ENCODE results near the gene PACS1. TPM values are rescaled to one million over a fixed set of nuclear protein-coding genes. Genes with fewer than 3 reads are reported as not detected.

Gene PACS1
- total and polyA plus RNA-seq, 2 donors (not counting 1 experiment from before 2014, with no cell fraction given) = 25.9 to 28.5 TPM

GRCh38 chr11:66235141-66235540 lies 165.1 kb downstream of the PACS1 start:
- H4K20me1 ChIP-seq (ENCODE audit: control insufficient read depth, extremely low read depth, insufficient read depth, low read length) = no peaks in the 10 kb centered on the region
- no peaks in the 10 kb centered on the region for H3K79me2 ChIP-seq (ENCODE audit: control insufficient read depth, insufficient read depth, low read length)
- peaks cover 3% of the 10 kb centered on the region for H3K36me3 ChIP-seq (ENCODE audit: control insufficient read depth, insufficient read depth, low read length)
- H2AFZ ChIP-seq (ENCODE audit: low read length) = no peak overlapping the region
- no peak overlapping the region for H3K9ac ChIP-seq (ENCODE audit: insufficient read depth, low read length)
- no peak overlapping the region for H3K4me2 ChIP-seq (ENCODE audit: extremely low read depth, insufficient read depth, low read length)
- H3K9me3 ChIP-seq (ENCODE audit: control insufficient read depth, insufficient read depth, low read depth, low read length) = no peaks in the 10 kb centered on the region
- no peak for DNase-seq (ENCODE audit: low read depth in 2 of 2)
- H3K27ac ChIP-seq (ENCODE audit: insufficient read depth, low read length) = no peak overlapping the region
- H3K4me3 ChIP-seq (replicated peaks in 1 of 4; ENCODE audit: control extremely low read depth in 1 of 4, insufficient read depth in 1 of 4, low read depth in 3 of 4, low read length in 4 of 4) = no peak overlapping the region
- no peaks in the 10 kb centered on the region for H3K4me1 ChIP-seq (ENCODE audit: control insufficient read depth, extremely low read depth, insufficient read depth, low read length)
- TF ChIP-seq EZH2 (IDR thresholded peaks at IDR 0.05; ENCODE audit: low read length, missing control alignments) (no peak), CTCF (conservative IDR thresholded peaks at IDR 0.05 in 1 of 2, IDR thresholded peaks at IDR 0.05 in 1 of 2; ENCODE audit: low read depth in 1 of 2, low read length in 2 of 2) (no peak)
- H3K27me3 ChIP-seq (ENCODE audit: control insufficient read depth, insufficient read depth, low read length) = no peaks in the 10 kb centered on the region

- no peak overlapping the region for H2AFZ ChIP-seq (ENCODE audit: low read length)
- no peak overlapping the region for H3K27ac ChIP-seq (ENCODE audit: insufficient read depth, low read length)
- no peak overlapping the region for H3K9ac ChIP-seq (ENCODE audit: insufficient read depth, low read length)
- peaks cover 4% of the 10 kb centered on the region for H3K36me3 ChIP-seq (ENCODE audit: control insufficient read depth, insufficient read depth, low read length)
- no peaks in the 10 kb centered on the region for H3K27me3 ChIP-seq (ENCODE audit: control insufficient read depth, insufficient read depth, low read length)
- TF ChIP-seq EZH2 (IDR thresholded peaks at IDR 0.05; ENCODE audit: low read length, missing control alignments) (no peak), CTCF (conservative IDR thresholded peaks at IDR 0.05 in 1 of 2, IDR thresholded peaks at IDR 0.05 in 1 of 2; ENCODE audit: low read depth in 1 of 2, low read length in 2 of 2) (no peak)
- H3K4me3 ChIP-seq (replicated peaks in 1 of 4; ENCODE audit: control extremely low read depth in 1 of 4, insufficient read depth in 1 of 4, low read depth in 3 of 4, low read length in 4 of 4) = no peak overlapping the region
- H3K4me1 ChIP-seq (ENCODE audit: control insufficient read depth, extremely low read depth, insufficient read depth, low read length) = no peaks in the 10 kb centered on the region
- no peaks in the 10 kb centered on the region for H4K20me1 ChIP-seq (ENCODE audit: control insufficient read depth, extremely low read depth, insufficient read depth, low read length)
- H3K9me3 ChIP-seq (ENCODE audit: control insufficient read depth, insufficient read depth, low read depth, low read length) = no peaks in the 10 kb centered on the region
- no peak for DNase-seq (ENCODE audit: low read depth in 2 of 2)
- H3K4me2 ChIP-seq (ENCODE audit: extremely low read depth, insufficient read depth, low read length) = no peak overlapping the region
- no peaks in the 10 kb centered on the region for H3K79me2 ChIP-seq (ENCODE audit: control insufficient read depth, insufficient read depth, low read length)
Measured at GRCh38 chr11:66237867-66238266, 167.8 kb downstream of the PACS1 start.

GRCh38 chr11:66238786-66239413 lies 168.8 kb downstream of the PACS1 start:
- Histone ChIP-seq H3K27ac (ENCODE audit: insufficient read depth, low read length) (no peak overlapping the region), H3K9ac (ENCODE audit: insufficient read depth, low read length) (no peak overlapping the region), H3K4me3 (replicated peaks in 1 of 4; ENCODE audit: control extremely low read depth in 1 of 4, insufficient read depth in 1 of 4, low read depth in 3 of 4, low read length in 4 of 4) (no peak overlapping the region), H3K79me2 (ENCODE audit: control insufficient read depth, insufficient read depth, low read length) (no peaks in the 10 kb centered on the region), H3K4me2 (ENCODE audit: extremely low read depth, insufficient read depth, low read length) (no peak overlapping the region), H3K4me1 (ENCODE audit: control insufficient read depth, extremely low read depth, insufficient read depth, low read length) (no peaks in the 10 kb centered on the region), H3K36me3 (ENCODE audit: control insufficient read depth, insufficient read depth, low read length) (peaks cover 5% of the 10 kb centered on the region), H4K20me1 (ENCODE audit: control insufficient read depth, extremely low read depth, insufficient read depth, low read length) (no peaks in the 10 kb centered on the region), H2AFZ (ENCODE audit: low read length) (no peak overlapping the region), H3K9me3 (ENCODE audit: control insufficient read depth, insufficient read depth, low read depth, low read length) (no peaks in the 10 kb centered on the region), H3K27me3 (ENCODE audit: control insufficient read depth, insufficient read depth, low read length) (no peaks in the 10 kb centered on the region)
- no peak for DNase-seq (ENCODE audit: low read depth in 2 of 2)
- no peak for TF ChIP-seq CTCF (conservative IDR thresholded peaks at IDR 0.05 in 1 of 2, IDR thresholded peaks at IDR 0.05 in 1 of 2; ENCODE audit: low read depth in 1 of 2, low read length in 2 of 2)
- TF ChIP-seq EZH2 (IDR thresholded peaks at IDR 0.05; ENCODE audit: low read length, missing control alignments) = no peak

All from fibroblast of lung (primary cell).